SK-N-SH treated with all-trans-retinoic acid at 6 μM for 48 hours (cell line): ENCODE measurements around the gene XCR1.

Experiments
- ATAC-seq: fragments of 200-7000 bp; cut with Tn5 transposase; 3 replicates; pipeline ENCODE4 v1.9.1; 2020; ENCODE audit warnings: mild to moderate bottlenecking, moderate library complexity
- BACH2 ChIP-seq: fragments of 250-450 bp; sonication (Bioruptor Pico); IDR thresholded peaks from 2 replicates; pipeline ENCODE4 v1.9.0; 2021; ENCODE audit warnings: mild to moderate bottlenecking, borderline replicate concordance
- CSRNP3 ChIP-seq: fragments of 250-450 bp; sonication (Bioruptor Pico); IDR thresholded peaks from 2 replicates; pipeline ENCODE4 v1.5.1; 2021; ENCODE audit warnings: mild to moderate bottlenecking, moderate library complexity
- ESRRG ChIP-seq: fragments of 250-450 bp; sonication (Bioruptor Pico); IDR thresholded peaks from 2 replicates; pipeline ENCODE4 v1.6.1; 2021; ENCODE audit warnings: mild to moderate bottlenecking
- GLIS3 ChIP-seq: fragments of 250-450 bp; sonication (Bioruptor Pico); IDR thresholded peaks from 2 replicates; pipeline ENCODE4 v1.5.0; 2020; ENCODE audit warnings: mild to moderate bottlenecking, moderate library complexity
- OSR1 ChIP-seq: fragments of 250-450 bp; sonication (Bioruptor Pico); IDR thresholded peaks from 2 replicates; pipeline ENCODE4 v1.8.0; 2022; ENCODE audit warnings: moderate library complexity, mild to moderate bottlenecking, inconsistent platforms
- POU6F1 ChIP-seq: fragments of 250-450 bp; sonication (Bioruptor Pico); IDR thresholded peaks from 2 replicates; pipeline ENCODE4 v1.8.0; 2021; ENCODE audit warnings: low read depth, mild to moderate bottlenecking, moderate library complexity, borderline replicate concordance
- PPARA ChIP-seq: fragments of 250-450 bp; sonication (Bioruptor Pico); IDR thresholded peaks from 2 replicates; pipeline ENCODE4 v1.5.0; 2020; ENCODE audit warnings: mild to moderate bottlenecking, borderline replicate concordance
- RARB ChIP-seq: fragments of 250-450 bp; sonication (Bioruptor Pico); IDR thresholded peaks from 2 replicates; pipeline ENCODE4 v1.8.0; 2021; ENCODE audit warnings: mild to moderate bottlenecking, moderate library complexity
- SNAI2 ChIP-seq: fragments of 250-450 bp; sonication (Bioruptor Pico); IDR thresholded peaks from 2 replicates; pipeline ENCODE4 v1.5.0; 2020; ENCODE audit warnings: mild to moderate bottlenecking, moderate library complexity
- TCF4 ChIP-seq: fragments of 250-450 bp; sonication (Bioruptor Pico); IDR thresholded peaks from 2 replicates; pipeline ENCODE4 v1.8.0; 2021; ENCODE audit warnings: mild to moderate bottlenecking, moderate library complexity, borderline replicate concordance
- TSHZ2 ChIP-seq: fragments of 250-450 bp; sonication (Bioruptor Pico); IDR thresholded peaks from 2 replicates; pipeline ENCODE4 v1.5.0; 2020; ENCODE audit warnings: mild to moderate bottlenecking, moderate library complexity
- ZC3H10 ChIP-seq: fragments of 250-450 bp; sonication (Bioruptor Pico); IDR thresholded peaks from 2 replicates; pipeline ENCODE4 v1.5.1; 2021; ENCODE audit warnings: mild to moderate bottlenecking, moderate library complexity
- ZFP30 ChIP-seq: fragments of 450-650 bp; formaldehyde crosslinking; IDR thresholded peaks from 2 replicates; pipeline ENCODE4 v1.5.0; 2022; ENCODE audit warnings: mild to moderate bottlenecking, moderate library complexity
- ZNF565 ChIP-seq: fragments of 450-650 bp; formaldehyde crosslinking; conservative IDR thresholded peaks from 2 replicates; pipeline ENCODE4 v1.5.0; 2020; ENCODE audit warnings: low read depth, mild to moderate bottlenecking, moderate library complexity
- ZNF70 ChIP-seq: fragments of 450-650 bp; formaldehyde crosslinking; IDR thresholded peaks from 2 replicates; pipeline ENCODE4 v1.5.0; 2020; ENCODE audit warnings: mild to moderate bottlenecking, moderate library complexity
- ZNF8 ChIP-seq: fragments of 450-650 bp; formaldehyde crosslinking; IDR thresholded peaks from 2 replicates; pipeline ENCODE4 v1.5.0; 2020; ENCODE audit warnings: mild to moderate bottlenecking, moderate library complexity

XCR1 gene

GRCh38 chr3:45995236-45996192, 31.8 kb downstream of the XCR1 start, which contains the start of gene FYCO1:
TSS of gene FYCO1 (minus strand) at chr3:45995824. CDS start at chr3:45984910, 10,914 bp downstream.
- TF ChIP-seq TSHZ2 (CRISPR knock-in tag) (0 out of 2 replicates have a peak, but pooled peaks have one; percentile 63), ZC3H10 (CRISPR knock-in tag) (no peak)
- ATAC-seq: peak; percentile 100

- peak; percentile 13 for ATAC-seq
- TF ChIP-seq ZFP30 (CRISPR knock-in tag) (no peak), ZNF565 (CRISPR knock-in tag) (no peak), RARB (CRISPR knock-in tag) (no peak), ZC3H10 (CRISPR knock-in tag) (no peak), GLIS3 (no peak), OSR1 (CRISPR knock-in tag) (no peak), CSRNP3 (CRISPR knock-in tag) (no peak), BACH2 (no peak), TCF4 (CRISPR knock-in tag) (no peak), PPARA (CRISPR knock-in tag) (no peak), SNAI2 (CRISPR knock-in tag) (no peak)
Observed at GRCh38 chr3:45994419-45995235, 32.7 kb downstream of the XCR1 start.

- TF ChIP-seq ZFP30 (CRISPR knock-in tag): no peak
- no peak for TF ChIP-seq TCF4 (CRISPR knock-in tag)
- no peak for ATAC-seq
Observed at GRCh38 chr3:45993421-45994027, 33.8 kb downstream of the XCR1 start.

GRCh38 chr3:45992821-45993221, 34.5 kb downstream of the XCR1 start:
- TF ChIP-seq ZNF8: no peak
- TF ChIP-seq POU6F1 (CRISPR knock-in tag): no peak
- no peak for TF ChIP-seq ZC3H10 (CRISPR knock-in tag)
- no peak for TF ChIP-seq ESRRG
- no peak for TF ChIP-seq ZNF70 (CRISPR knock-in tag)
- no peak for TF ChIP-seq TSHZ2 (CRISPR knock-in tag)
- no peak for TF ChIP-seq ZNF565 (CRISPR knock-in tag)
- no peak for TF ChIP-seq OSR1 (CRISPR knock-in tag)
- TF ChIP-seq BACH2: no peak
- ATAC-seq: no peak
